Activated T-helper 1 cell treated with anti-CD3 and anti-CD28 coated beads, Interleukin-2, amount 50 U/mL, for 16 hours (primary cell): ENCODE results near the gene TBX10.
"Not testable (repeated sequence)": the region's sequence is repeated elsewhere in the genome, so short reads cannot be mapped to it uniquely, and the experiment has no call there.

ENCODE experiments used
- DNase-seq, 2 donors: peaks; one replicate each; pipeline ENCODE4 v3.0.0-alpha.2; 2020; ENCODE audit warnings: low read depth in 1 of 2, low spot score in 1 of 2

TBX10 gene

DNA sequence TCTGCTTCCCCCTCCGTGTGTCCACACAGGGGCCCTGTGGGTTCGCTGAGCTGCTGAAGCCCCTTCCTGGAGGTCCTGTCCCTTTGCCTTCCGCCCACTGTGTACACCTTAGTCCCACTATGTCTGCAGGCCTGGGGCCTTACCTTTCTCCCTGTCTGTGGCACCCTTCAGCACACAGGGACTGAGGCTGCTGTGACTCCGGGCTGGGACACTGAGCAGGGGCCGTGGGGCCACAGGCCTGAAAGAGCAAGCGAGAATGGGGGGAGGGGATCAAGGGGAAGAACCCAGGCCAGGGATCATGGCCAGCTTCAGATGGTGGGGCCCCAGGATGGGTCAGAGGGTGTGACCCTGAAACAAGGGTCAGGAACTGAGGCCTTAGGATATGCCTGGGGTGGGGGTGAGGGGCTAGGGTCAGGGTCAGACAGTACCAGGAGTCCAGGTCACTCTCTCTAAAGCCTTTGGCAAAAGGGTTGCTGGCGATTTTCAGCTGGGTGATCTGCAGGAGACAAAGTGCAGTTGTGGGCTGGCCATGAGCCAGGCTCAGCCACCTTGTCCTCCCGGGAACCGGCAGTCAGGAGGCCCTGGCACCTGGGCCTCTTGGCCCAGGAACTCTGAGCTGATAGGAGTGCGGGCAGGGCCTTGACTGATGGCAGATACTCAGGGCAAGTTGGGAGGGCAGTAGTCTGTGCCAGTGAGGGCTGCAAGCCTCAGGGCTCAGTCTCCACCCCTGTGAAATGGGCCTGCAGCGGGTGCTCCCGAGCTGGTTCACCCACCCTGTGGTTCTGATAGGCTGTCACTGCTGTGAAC is 7.2 kb downstream of the TBX10 start:
- DNase-seq = no peak

DNA sequence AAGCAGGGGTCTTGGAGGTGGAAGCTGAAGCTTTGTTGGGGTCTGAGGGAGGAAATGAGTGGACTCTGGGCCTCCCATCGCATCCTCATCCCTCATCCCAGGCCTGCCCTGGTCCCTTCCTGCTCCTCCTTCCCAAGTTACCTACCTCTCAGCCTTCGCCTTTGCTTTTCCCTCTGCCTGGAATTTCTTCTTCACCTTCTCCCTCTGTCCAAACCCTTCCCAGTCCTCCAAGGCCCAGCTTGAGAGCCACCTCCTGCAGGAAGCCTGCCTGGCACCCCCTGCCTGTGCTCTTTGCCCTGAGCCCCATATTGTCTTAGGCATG is 7.7 kb downstream of the TBX10 start:
- DNase-seq = no peak

DNA sequence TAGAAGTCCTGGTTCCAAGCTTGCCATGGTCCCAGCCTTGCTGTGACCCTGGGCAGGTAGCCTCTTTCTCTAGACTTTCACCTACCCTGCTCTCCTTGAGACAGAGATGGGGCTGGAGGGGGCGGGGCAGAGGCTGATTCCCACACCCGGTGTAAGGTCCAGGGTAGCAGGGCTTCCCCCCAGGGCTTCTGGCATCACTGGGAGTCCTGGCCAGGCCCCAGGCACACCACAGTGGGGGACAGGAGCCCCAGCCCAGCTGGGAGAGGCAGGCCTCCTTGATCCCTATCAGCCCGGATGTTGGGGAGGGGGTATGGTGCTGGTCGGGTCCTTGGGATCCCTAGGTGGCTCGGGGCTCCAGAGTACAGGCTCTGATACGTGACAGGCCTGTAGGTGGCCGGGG is 8.2 kb downstream of the TBX10 start:
- DNase-seq = no peak

DNA sequence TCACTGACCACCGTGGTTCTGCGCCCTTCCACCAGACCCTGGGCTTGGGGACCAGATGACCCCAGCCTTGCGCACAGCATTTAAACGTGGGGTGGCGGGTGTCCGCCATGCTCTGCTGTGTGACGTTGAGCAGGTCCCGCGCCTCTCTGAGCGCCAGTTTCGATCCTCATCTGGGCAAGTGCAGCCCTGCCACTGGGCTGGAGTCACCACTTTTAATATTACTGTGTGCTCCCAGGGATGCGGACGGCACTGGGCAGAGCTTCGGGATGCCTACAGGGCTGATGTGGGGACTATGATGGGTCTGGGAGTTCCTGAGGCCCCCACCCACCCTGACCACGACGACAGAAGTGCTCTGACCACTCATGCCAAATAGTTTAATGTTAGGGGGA is 8.6 kb downstream of the TBX10 start:
- DNase-seq = no peak

DNA sequence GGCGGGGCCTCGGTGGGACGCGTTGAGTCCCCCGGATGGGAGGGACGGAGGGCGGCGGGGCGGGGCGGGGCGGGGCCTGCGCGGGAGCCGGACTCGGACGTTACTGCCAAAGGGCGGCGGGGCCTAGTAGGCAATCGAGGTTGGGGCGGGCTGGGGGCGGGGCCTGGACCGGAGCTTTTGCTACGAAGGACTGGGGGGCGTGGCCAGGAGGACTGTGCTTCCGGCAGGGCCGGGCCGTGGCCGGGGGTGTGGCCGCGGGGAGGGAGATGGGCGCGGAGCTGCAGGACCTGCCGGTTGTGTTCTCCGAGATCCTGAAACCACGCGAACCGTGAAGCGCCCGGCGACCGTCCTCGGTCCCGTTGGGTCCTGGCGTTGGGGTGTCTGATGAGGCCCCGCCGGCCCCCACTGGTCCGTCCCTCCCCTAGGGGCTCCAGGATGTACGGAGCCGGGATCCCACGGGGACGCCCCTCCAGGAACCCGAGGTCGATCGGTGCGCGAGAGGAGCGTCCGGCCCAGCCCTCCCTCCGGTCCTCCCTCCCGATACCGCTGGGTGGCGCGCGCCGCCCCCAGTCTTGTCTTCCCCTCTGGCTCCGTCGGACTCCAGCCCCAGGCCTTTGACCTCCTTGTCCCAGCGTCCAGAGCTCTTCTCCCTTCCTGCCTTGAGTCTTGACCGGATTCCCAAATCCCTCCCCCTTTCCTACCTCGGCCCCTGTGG is 9.2 kb downstream of the TBX10 start:
- DNase-seq = peak; percentile 85 to 91

DNA sequence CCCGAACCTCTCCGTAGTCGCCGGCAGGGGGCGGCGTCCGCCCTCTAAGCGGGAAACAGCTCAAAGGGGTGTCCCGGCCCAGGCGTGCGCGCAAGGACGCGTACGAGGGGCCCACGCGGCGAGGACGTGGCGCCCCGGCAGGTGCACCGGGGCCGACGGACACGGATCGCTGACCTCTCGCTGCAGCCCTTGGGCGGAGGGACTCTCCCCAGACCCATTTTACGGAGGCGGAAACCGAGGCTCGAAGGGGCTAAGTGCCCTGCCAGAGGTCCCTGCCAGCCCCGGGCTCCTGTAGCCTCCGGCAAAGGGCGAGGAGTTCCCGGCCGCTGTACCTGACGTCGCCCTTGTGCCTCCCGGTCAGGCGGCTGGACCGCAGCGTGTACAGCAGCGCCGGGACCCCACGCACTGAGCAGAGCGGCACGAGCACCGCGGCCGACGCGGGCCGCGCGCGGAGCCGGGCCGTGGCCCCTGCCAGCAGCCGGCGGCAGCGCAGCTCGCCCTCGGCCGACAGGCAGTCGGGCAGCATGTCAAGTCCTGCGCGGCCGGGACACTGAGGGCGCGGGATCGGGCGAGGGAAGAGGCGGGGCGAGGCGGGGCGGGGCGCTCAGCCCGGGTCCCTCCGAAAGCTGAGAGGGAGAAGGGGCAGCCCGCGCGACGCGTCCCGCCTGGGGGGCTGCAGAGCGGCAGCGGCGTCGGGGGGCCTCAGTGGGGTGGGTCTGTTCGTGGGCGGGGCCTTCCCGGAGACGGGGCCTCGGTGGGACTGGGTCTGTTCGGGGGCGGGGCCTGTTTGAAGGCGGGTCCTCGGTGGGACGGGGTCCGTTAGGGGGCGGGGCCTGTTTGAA is 10.0 kb downstream of the TBX10 start, which contains the start of gene NUDT8:
NUDT8 (minus strand) TSS at position 552 of the 842 bp plus-strand sequence; CDS start at position 526, 26 bp downstream.
- DNase-seq = peak; percentile 78 to 79

DNA sequence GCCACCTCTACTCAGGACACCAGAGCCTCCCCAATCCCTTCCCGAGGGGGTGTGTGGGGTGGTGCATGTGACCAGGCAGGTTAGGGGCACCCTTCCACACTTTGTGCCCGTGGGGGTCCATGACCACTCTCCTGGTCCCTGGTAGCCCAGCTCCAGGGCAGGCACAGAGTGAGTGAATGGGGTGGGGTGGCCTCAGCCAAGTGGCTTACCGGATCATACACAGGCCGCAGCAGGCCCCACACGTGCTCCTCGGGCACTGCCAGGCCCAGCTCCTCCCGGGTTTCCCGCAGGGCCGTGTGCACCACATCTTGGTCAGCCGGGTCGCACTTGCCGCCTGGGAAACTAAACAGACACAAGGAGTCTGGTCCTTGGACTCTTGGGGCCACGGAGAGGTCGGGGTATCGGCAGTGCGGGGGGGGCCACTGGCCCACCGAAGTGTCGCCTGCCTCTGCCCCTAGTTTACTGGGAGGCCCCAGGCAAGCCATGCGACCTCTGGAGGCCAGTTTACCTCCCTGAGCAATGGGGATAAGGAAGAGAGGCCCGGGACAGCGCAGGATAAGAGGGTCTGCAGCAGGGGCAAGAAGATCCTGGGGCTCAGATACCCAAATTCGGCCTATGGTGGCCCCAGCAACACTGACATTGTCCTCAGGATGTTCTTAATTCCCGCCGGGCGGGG is 10.7 kb downstream of the TBX10 start:
- no peak for DNase-seq

DNA sequence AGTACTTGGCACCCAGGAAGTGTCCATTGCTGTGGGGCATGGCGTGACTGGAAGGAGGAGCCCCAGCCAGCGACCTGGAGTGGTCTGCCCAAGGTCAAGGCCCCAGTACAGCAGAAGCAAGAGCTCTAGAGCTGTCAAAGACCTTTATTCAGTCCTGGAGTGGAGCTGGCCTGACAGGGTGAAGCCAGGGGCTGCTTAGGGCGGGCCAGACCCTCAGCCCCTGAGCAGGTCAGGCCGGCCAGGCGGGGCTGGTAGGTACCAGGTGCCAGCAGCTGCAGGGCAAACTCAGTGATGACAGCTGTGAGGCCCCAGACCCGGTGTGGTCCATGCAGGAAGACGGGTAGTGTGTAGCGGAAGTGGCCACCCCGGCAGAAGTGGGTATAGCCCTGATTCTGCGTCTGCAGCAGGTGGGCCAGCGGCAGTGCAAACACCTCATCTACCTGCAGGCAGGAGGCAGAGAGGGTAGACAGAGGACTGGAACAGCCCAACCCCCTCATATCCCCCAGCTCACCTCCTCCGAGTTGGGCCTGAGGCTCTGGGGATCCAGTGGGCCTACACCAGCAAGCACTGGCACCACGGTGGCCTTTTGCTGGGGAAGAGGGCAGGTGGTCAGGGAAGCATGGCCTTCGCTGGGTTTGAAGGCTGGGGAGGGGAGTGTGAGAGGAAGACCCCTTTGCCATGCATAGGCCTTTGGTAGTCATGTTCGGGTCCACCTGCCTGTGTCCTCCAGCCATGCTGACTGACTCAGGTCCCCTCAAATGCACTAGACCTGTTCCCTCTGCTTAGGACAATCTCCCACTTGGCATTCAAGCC is 11.5 kb downstream of the TBX10 start:
- no peak for DNase-seq

DNA sequence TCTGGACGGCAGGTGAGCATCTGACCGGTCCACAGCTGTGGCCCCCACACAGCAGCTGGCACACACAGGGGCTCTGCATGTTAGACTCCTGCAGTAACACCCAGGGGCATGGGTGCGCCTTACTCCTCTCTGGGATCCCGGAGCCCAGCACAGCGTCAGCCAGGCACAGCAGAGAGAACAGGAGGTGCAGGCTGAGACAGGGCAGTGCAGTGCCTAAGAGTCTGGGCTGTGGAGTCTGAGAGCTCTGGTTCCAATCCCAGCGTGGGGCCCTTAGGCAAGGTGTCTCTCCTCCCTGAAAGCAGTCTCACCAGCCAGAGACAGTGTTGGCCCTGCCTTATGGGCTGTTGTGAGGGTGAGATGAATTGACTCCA is 12.1 kb downstream of the TBX10 start:
- no peak for DNase-seq

DNA sequence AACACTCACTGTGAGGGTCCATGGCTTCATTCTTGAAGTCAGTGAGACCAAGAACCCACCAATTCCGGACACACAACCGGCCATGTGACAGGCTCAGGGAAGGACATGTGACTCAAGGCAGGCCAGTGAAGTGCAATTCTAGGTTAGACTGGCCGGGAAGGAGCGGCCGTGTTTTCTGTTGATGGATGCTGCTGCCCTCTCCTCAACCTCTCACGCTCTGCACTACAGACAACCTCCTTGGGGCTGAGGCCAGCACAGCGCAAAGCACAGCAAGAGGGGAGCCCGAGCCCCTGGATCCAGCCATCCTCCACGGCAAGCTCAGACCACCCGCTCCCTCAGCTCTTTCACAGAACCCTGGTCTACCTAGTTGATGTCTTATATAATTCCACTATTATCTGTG is 12.6 kb downstream of the TBX10 start:
- no peak for DNase-seq

DNA sequence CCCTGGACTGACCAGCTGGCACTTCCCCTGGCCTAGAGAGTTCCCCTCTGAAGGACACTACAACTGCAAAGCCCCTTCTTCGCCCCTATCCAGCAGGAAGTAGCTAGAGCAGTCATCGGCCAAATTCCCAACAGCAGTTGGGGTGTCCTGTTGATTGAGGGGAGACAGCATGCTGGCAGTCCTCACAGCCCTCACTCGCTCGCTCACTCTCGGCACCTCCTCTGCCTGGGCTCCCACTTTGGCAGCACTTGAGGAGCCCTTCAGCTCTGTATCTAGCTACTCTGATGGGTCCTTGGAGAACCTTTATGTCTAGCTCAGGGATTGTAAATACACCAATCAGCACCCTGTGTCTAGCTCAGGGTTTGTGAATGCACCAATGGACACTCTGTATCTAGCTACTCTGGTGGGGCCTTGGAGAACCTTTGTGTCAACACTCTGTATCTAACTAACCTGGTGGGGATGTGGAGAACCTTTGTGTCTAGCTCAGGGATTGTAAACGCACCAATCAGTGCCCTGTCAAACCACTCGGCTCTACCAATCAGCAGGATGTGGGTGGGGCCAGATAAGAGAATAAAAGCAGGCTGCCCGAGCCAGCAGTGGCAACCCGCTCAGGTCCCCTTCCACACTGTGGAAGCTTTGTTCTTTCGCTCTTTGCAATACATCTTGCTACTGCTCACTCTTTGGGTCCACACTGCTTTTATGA is 13.3 kb downstream of the TBX10 start:
- not testable (repeated sequence) for DNase-seq

DNA sequence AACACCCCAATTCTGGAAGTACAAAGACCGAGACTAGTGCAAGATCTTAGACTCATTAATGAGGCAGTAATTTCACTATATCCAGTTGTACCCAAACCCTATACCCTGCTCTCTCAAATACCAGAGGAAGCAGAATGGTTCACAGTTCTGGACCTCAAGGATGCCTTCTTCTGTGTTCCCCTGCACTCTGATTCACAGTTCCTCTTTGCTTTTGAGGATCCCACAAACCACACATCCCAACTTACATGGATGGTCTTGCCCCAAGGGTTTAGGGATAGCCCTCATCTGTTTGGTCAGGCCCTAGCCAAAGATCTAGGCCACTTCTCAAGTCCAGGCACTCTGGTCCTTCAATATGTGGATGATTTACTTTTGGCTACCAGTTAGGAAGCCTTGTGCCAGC is 15.8 kb downstream of the TBX10 start:
- not testable (repeated sequence) for DNase-seq

DNA sequence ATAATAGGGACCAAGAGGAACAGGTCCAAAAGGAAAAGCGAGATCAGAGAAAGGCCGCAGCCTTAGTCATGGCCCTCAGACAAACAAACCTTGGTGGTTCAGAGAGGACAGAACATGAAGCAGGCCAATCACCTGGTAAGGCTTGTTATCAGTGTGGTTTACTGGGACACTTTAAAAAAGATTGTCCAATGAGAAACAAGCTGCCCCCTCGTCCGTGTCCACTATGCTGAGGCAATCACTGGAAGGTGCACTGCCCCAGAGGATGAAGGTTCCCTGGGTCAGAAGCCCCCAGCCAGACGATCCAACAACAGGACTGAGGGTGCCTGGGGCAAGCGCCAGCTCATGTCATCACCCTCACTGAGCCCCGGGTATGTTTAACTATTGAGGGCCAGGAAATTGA is 16.7 kb downstream of the TBX10 start:
- not testable (repeated sequence) for DNase-seq

DNA sequence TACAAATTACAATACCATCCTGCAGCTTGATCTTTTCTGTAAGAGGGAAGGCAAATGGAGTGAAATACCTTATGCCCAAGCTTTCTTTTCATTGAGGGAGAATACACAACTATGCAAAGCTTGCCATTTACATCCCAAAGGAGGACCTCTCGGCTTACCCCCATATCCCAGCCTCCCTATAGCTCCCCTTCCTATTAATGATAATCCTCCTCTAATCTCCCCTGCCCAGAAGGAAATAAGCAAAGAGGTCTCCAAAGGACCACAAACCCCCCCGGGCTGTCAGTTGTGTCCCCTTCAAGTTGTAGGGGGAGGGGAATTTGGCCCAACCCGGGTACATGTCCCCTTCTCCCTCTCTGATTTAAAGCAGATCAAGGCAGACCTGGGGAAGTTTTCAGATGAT is 17.6 kb downstream of the TBX10 start:
- DNase-seq = not testable (repeated sequence)

DNA sequence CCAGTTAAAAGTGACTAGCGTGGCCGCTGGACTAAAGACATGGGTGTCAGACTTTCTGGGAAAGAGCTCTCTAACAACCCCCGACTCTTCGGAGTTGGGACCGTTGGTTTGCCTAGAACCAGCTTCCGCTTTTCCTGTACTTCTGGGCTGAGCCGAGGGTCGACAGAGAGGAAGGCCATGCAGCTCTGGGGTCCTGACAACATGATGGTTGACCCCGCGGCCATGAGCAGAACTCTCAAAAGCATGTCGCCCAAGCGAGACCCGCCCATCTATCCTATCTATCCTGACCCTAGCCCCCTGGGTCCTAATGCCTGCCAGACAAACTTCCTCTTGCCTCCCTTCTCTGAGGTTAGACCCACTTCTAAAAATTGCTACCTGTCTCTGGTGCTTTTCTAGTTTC is 18.9 kb downstream of the TBX10 start:
- DNase-seq = not testable (repeated sequence)

DNA sequence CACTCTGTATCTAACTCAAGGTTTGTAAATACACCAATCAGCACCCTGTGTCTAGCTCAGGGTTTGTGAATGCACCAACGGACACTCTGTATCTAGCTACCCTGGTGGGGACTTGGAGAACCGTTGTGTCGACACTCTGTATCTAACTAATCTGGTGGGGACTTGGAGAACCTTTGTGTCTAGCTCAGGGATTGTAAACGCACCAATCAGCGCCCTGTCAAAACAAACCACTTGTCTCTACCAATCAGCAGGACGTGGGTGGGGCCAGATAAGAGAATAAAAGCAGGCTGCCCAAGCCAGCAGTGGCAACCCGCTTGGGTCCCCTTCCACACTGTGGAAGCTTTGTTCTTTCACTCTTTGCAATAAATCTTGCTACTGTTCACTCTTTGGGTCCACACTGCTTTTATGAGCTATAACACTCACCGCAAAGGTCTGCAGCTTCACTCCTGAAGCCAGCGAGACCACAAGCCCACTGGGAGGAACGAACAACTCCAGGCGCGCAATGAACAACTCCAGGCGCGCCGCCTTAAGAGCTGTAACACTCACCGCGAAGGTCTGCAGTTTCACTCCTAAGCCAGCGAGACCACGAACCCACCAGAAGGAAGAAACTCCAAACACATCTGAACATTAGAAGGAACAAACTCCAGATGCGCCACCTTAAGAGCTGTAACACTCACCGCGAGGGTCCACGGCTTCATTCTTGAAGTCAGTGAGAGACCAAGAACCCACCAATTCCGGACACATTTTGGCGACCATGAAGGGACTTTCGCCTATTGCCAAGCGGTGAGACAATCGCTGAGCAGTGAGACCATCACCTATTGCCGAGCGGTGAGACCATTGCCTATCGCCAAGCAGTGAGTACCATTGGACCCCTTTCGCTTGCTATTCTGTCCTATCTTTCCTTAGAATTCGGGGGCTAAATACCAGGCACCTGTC is 19.6 kb downstream of the TBX10 start:
- not testable (repeated sequence) for DNase-seq

DNA sequence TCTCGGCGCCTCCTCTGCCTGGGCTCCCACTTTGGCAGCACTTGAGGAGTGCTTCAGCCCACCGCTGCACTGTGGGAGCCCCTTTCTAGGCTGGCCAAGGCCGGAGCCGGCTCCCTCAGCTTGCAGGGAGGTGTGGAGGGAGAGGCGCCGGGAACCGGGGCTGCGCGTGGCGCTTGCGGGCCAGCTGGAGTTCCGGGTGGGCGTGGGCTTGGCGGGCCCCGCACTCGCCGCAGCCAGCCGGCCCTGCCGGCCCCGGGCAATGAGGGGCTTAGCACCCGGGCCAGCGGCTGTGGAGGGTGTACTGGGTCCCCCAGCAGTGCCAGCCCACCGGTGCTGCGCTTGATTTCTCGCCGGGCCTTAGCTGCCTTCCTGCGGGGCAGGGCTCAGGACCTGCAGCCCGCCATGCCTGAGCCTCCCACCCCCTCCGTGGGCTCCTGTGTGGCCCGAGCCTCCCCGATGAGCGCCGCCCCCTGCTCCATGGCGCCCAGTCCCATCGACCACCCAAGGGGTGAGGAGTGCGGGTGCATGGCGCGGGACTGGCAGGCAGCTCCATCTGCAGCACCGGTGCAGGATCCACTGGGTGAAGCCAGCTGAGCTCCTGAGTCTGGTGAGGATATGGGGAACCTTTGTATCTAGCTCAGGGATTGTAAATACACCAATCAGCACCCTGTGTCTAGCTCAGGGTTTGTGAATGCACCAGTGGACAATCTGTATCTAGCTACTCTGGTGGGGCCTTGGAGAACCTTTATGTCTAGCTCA is 20.5 kb downstream of the TBX10 start:
- DNase-seq = not testable (repeated sequence)
